H1 (cell line): ENCODE measurements around the gene IDH2. TPM values are rescaled to one million over a fixed set of nuclear protein-coding genes. Genes with fewer than 3 reads are reported as not detected.

Source experiments
- CTCF ChIA-PET: fragments of 300-600 bp; sonication (Branson Sonifier 250); formaldehyde crosslinking; loops from one replicate; lab custom pipeline; 2021; ENCODE audit not compliant: partially characterized antibody; lab: Charles Lee
- POLR2A ChIA-PET: fragments of 300-600 bp; sonication (Branson Sonifier 250); formaldehyde crosslinking; loops from one replicate; lab custom pipeline; 2021; ENCODE audit warnings: inconsistent platforms; ENCODE audit not compliant: partially characterized antibody; lab: Charles Lee
- DNase-seq, 2 experiments: peaks; one replicate each; pipeline versions ENCODE4 v3.0.0 to v3.0.0-alpha.2; 2010 to 2022; ENCODE audit warnings: low spot score in 2 of 2, low read depth in 1 of 2, mixed read lengths in 1 of 2
- FAIRE-seq: peaks from 2 replicates; lab custom pipeline; 2011; peaks lifted over from hg19 to GRCh38; lab: Jason Lieb, UNC
- H2AFZ ChIP-seq: 2 replicates; pipeline ENCODE4 v1.8.1; 2012; ENCODE audit warnings: low read length, inconsistent platforms
- H2AK5ac ChIP-seq: 2 replicates; pipeline ENCODE4 v1.6.1; 2013; ENCODE audit warnings: low read depth, low read length
- H2BK120ac ChIP-seq: replicated peaks from 2 replicates; pipeline ENCODE3; 2013; ENCODE audit warnings: low read depth, low read length, inconsistent platforms
- H2BK12ac ChIP-seq: 2 replicates; pipeline ENCODE4 v1.6.1; 2013; ENCODE audit warnings: low read depth, low read length
- H2BK15ac ChIP-seq: 2 replicates; pipeline ENCODE4 v1.6.1; 2013; ENCODE audit warnings: low read length
- H2BK20ac ChIP-seq: 2 replicates; pipeline ENCODE4 v1.6.1; 2013; ENCODE audit warnings: low read length
- H2BK5ac ChIP-seq: 2 replicates; pipeline ENCODE4 v1.6.1; 2013; ENCODE audit warnings: low read depth, low read length
- H3K14ac ChIP-seq: 2 replicates; pipeline ENCODE4 v1.6.1; 2013; ENCODE audit warnings: inconsistent platforms; ENCODE audit not compliant: insufficient read length
- H3K18ac ChIP-seq: 2 replicates; pipeline ENCODE4 v1.6.1; 2013; ENCODE audit warnings: low read length; ENCODE audit errors: extremely low read depth
- H3K23ac ChIP-seq: 2 replicates; pipeline ENCODE4 v1.6.1; 2013; ENCODE audit warnings: inconsistent platforms; ENCODE audit not compliant: insufficient read length
- H3K23me2 ChIP-seq: 2 replicates; pipeline ENCODE4 v1.6.1; 2013; ENCODE audit warnings: low read depth, low read length
- H3K27ac ChIP-seq: 2 replicates; pipeline ENCODE4 v1.6.1; 2011; ENCODE audit warnings: low read depth, low read length, inconsistent platforms
- H3K27me3 ChIP-seq, 4 experiments: replicated peaks in 1 of 4; 1 replicate in 1 of 4; 2 replicates in 3 of 4; pipeline versions ENCODE4 v1.6.1 to v1.8.1; 2011 to 2013; ENCODE audit warnings: low read length in 3 of 4, mild to moderate bottlenecking in 3 of 4, inconsistent platforms in 2 of 4, mixed read lengths in 2 of 4, moderate library complexity in 1 of 4; ENCODE audit not compliant: control insufficient read depth in 3 of 4, insufficient read depth in 3 of 4; ENCODE audit errors: extremely low read depth in 1 of 4
- H3K36me3 ChIP-seq, 4 experiments: 2 replicates each; pipeline versions ENCODE4 v1.6.1 to v1.8.1; 2011 to 2013; ENCODE audit warnings: mild to moderate bottlenecking in 4 of 4, low read length in 3 of 4, moderate library complexity in 2 of 4, control low read depth in 1 of 4, inconsistent platforms in 1 of 4; ENCODE audit not compliant: insufficient read depth in 4 of 4, control insufficient read depth in 2 of 4
- H3K4ac ChIP-seq: replicated peaks from 2 replicates; pipeline ENCODE3; 2013; ENCODE audit warnings: low read length, low read depth, mixed read lengths, inconsistent platforms; ENCODE audit not compliant: insufficient read length
- H3K4me1 ChIP-seq, 4 experiments: replicated peaks in 1 of 4; 1 replicate in 1 of 4; 2 replicates in 3 of 4; pipeline versions ENCODE4 v1.6.1 to v1.8.1; 2011 to 2013; ENCODE audit warnings: low read length in 3 of 4, inconsistent platforms in 2 of 4, mixed read lengths in 1 of 4; ENCODE audit not compliant: insufficient read depth in 4 of 4, control insufficient read depth in 3 of 4
- H3K4me2 ChIP-seq, 2 experiments: 2 replicates each; pipeline versions ENCODE4 v1.6.1 to v1.8.1; 2011 to 2013; ENCODE audit warnings: low read depth in 2 of 2, low read length in 2 of 2, control low read depth in 1 of 2, inconsistent platforms in 1 of 2, mild to moderate bottlenecking in 1 of 2; ENCODE audit not compliant: insufficient read depth in 1 of 2
- H3K4me3 ChIP-seq, 4 experiments: fragments of 200-600, 300-600 bp in 1 of 4; sonication (generic), shearing (Covaris generic), sonication (Bioruptor Twin) in 1 of 4; 2 replicates each; pipeline versions ENCODE4 v1.5.1 to v1.8.1; 2011 to 2016; ENCODE audit warnings: low read length in 4 of 4, low read depth in 3 of 4, control low read depth in 2 of 4, inconsistent platforms in 2 of 4, mild to moderate bottlenecking in 2 of 4, mixed read lengths in 1 of 4, moderate library complexity in 1 of 4; ENCODE audit not compliant: insufficient read depth in 2 of 4; ENCODE audit errors: extremely low read depth in 1 of 4
- H3K56ac ChIP-seq: replicated peaks from 2 replicates; pipeline ENCODE3; 2013; ENCODE audit warnings: low read depth, mild to moderate bottlenecking, mixed read lengths, low read length, inconsistent platforms; ENCODE audit not compliant: insufficient read length
- H3K79me1 ChIP-seq: 2 replicates; pipeline ENCODE4 v1.6.1; 2013; ENCODE audit warnings: low read depth, low read length, control low read depth
- H3K79me2 ChIP-seq, 2 experiments: 2 replicates each; pipeline versions ENCODE4 v1.6.1 to v1.8.1; 2012 to 2013; ENCODE audit warnings: low read length in 2 of 2, mild to moderate bottlenecking in 2 of 2, inconsistent platforms in 1 of 2; ENCODE audit not compliant: insufficient read depth in 2 of 2, control insufficient read depth in 1 of 2
- H3K9ac ChIP-seq, 4 experiments: replicated peaks in 1 of 4; 1 replicate in 1 of 4; 2 replicates in 3 of 4; pipeline versions ENCODE4 v1.6.1 to v1.8.1; 2011 to 2013; ENCODE audit warnings: low read depth in 3 of 4, low read length in 3 of 4, control low read depth in 2 of 4, mild to moderate bottlenecking in 2 of 4, moderate library complexity in 2 of 4, inconsistent platforms in 1 of 4; ENCODE audit errors: extremely low read depth in 1 of 4
- H3K9me3 ChIP-seq, 2 experiments: 2 replicates each; pipeline versions ENCODE4 v1.6.1 to v1.8.1; 2012 to 2013; ENCODE audit warnings: mild to moderate bottlenecking in 2 of 2, moderate library complexity in 2 of 2, control low read depth in 1 of 2, inconsistent platforms in 1 of 2, low read depth in 1 of 2, low read length in 1 of 2, mixed read lengths in 1 of 2; ENCODE audit not compliant: insufficient read depth in 2 of 2
- H4K20me1 ChIP-seq, 2 experiments: replicated peaks in 1 of 2; 2 replicates each; pipeline versions ENCODE3 to v1.8.1; 2011 to 2013; ENCODE audit warnings: inconsistent platforms in 2 of 2, low read length in 2 of 2, mild to moderate bottlenecking in 1 of 2; ENCODE audit not compliant: insufficient read depth in 2 of 2, control insufficient read depth in 1 of 2
- H4K5ac ChIP-seq: 2 replicates; pipeline ENCODE4 v1.6.1; 2013; ENCODE audit warnings: low read length, low read depth, mixed read lengths, inconsistent platforms; ENCODE audit not compliant: insufficient read length
- H4K8ac ChIP-seq: 2 replicates; pipeline ENCODE4 v1.8.0; 2013; ENCODE audit warnings: mild to moderate bottlenecking, moderate library complexity, low read length, inconsistent platforms; ENCODE audit not compliant: insufficient read depth; ENCODE audit errors: extremely low read depth
- H4K91ac ChIP-seq: replicated peaks from 2 replicates; pipeline ENCODE3; 2013; ENCODE audit warnings: low read length, mixed read lengths, inconsistent platforms; ENCODE audit not compliant: insufficient read length
- BRCA1 ChIP-seq: IDR thresholded peaks from 2 replicates; pipeline ENCODE4 v1.6.1; 2012; ENCODE audit warnings: low read depth, low read length, improper control_type of control experiment
- EGR1 ChIP-seq: IDR thresholded peaks from 2 replicates; pipeline ENCODE4 v1.6.1; 2011; ENCODE audit warnings: low read depth, low read length, borderline replicate concordance
- FOSL1 ChIP-seq: IDR thresholded peaks from 2 replicates; pipeline ENCODE4 v1.6.1; 2011; ENCODE audit warnings: mild to moderate bottlenecking, low read depth, low read length, moderate library complexity; ENCODE audit not compliant: insufficient read depth
- JUND ChIP-seq: IDR thresholded peaks from 2 replicates; pipeline ENCODE4 v1.6.1; 2011; ENCODE audit warnings: mild to moderate bottlenecking, improper control_type of control experiment, low read length
- NRF1 ChIP-seq: IDR thresholded peaks from 2 replicates; pipeline ENCODE4 v1.6.1; 2011; ENCODE audit warnings: mild to moderate bottlenecking, low read depth, low read length, improper control_type of control experiment
- POLR2A ChIP-seq, 2 experiments: IDR thresholded peaks; 1 replicate in 1 of 2; 2 replicates in 1 of 2; pipeline ENCODE4 v1.6.1; 2011; ENCODE audit warnings: low read depth in 2 of 2, low read length in 2 of 2, mild to moderate bottlenecking in 2 of 2; ENCODE audit errors: control extremely low read depth in 1 of 2
- POLR2AphosphoS5 ChIP-seq: IDR thresholded peaks from 2 replicates; pipeline ENCODE4 v1.6.1; 2011; ENCODE audit warnings: low read depth, low read length
- SAP30 ChIP-seq: fragments of 300-600 bp; sonication (generic); IDR thresholded peaks from 2 replicates; pipeline ENCODE4 v1.7.1; 2012; ENCODE audit warnings: low read length, moderate library complexity, mild to moderate bottlenecking, inconsistent platforms; ENCODE audit not compliant: insufficient read depth, insufficient replicate concordance
- WGBS, 2 experiments: shearing (Covaris generic) in 1 of 2; methylation state at CpG; one replicate each; pipeline versions ENCODE4 v1.1.6 to v1.1.7; 2013 to 2015; ENCODE audit warnings: low lambda C conversion rate in 2 of 2, mixed read lengths in 2 of 2, inconsistent platforms in 1 of 2, low coverage in 1 of 2, missing lambda C conversion rate in 1 of 2; ENCODE audit not compliant: insufficient replicate concordance in 2 of 2, insufficient coverage in 1 of 2, insufficient read length in 1 of 2; ENCODE audit errors: extremely low coverage in 1 of 2, missing lambda C conversion rate in 1 of 2; 5-methylcytosine and 5-hydroxymethylcytosine counted together
- polyA plus RNA-seq, 7 experiments: library from polyadenylated mRNA; depleted of rRNA in 3 of 7; stranded (reverse) in 5 of 7; unstranded in 2 of 7; fragments of >200 nt in 5 of 7; fragments of 200-250 nt in 2 of 7; gene quantifications; 1 replicate in 5 of 7; 2 replicates in 1 of 7; 4 replicates in 1 of 7; pipeline versions ENCODE4 v1.2.1 to v1.2.3, GENCODE V29; 2011 to 2013; ENCODE audit warnings: missing spikeins in 2 of 7, mixed read lengths in 2 of 7
- total RNA-seq: library from RNA; stranded (reverse); fragmentation: NEBNext Ultra II Directional; extraction: Animal tissue kit (Norgen Biotek cat#: 25700); gene quantifications from 2 replicates; pipeline ENCODE4 v1.2.1, GENCODE V29; 2021

IDH2 gene
- total and polyA plus RNA-seq, 2 of the 8 experiments (the other 6 are each of a cell fraction or from before 2014, with no cell fraction given), result 64.2 to 84.6 TPM

GRCh38 chr15:90046289-90046688, 56.0 kb downstream of the IDH2 start:
- Histone ChIP-seq H4K8ac (peak overlapping the region; percentile 73), H2AFZ (no peak overlapping the region), H3K9ac (no peak overlapping the region), H2BK15ac (0 out of 2 replicates have a peak overlapping the region, but pooled peaks have one; percentile 46), H3K4ac (no peak overlapping the region), H3K79me1 (peaks cover 16% of the 10 kb centered on the region), H4K5ac (no peak overlapping the region), H2BK5ac (peak overlapping the region; percentile 16; the same call in 1 of the 2 replicates), H3K4me1 (peaks cover 0 to 16% (median 3%) of the 10 kb centered on the region in 4 experiments; a peak in 3 of 7 replicates), H3K23me2 (no peaks in the 10 kb centered on the region), H2BK12ac (no peak overlapping the region), H3K27ac (no peak overlapping the region), H3K56ac (no peak overlapping the region), H3K4me3 (no peak overlapping the region), H3K23ac (no peak overlapping the region), H2BK20ac (no peak overlapping the region), H3K18ac (no peak overlapping the region), H2AK5ac (0 out of 2 replicates have a peak overlapping the region, but pooled peaks have one; percentile 49), H4K91ac (no peak overlapping the region), H3K14ac (no peak overlapping the region), H3K9me3 (no peaks in the 10 kb centered on the region), H2BK120ac (no peak overlapping the region), H4K20me1 (peaks cover 0 to 1% of the 10 kb centered on the region in 2 experiments), H3K4me2 (no peak overlapping the region), H3K27me3 (no peaks in the 10 kb centered on the region), H3K79me2 (no peaks in the 10 kb centered on the region; a peak in 1 of 4 replicates), H3K36me3 (no peaks in the 10 kb centered on the region)
- TF ChIP-seq POLR2AphosphoS5, result no peak
- no peak for TF ChIP-seq NRF1
- no peak for TF ChIP-seq BRCA1
- TF ChIP-seq EGR1, result no peak
- no peak for TF ChIP-seq SAP30
- no peak for TF ChIP-seq FOSL1
- TF ChIP-seq POLR2A (IDR thresholded peaks at IDR 0.05; ENCODE audit: control extremely low read depth in 1 of 2, low read depth in 2 of 2, low read length in 2 of 2), result no peak
- no peak for TF ChIP-seq JUND
- CTCF ChIA-PET, result interaction anchor here (1.0 to 3.2 kb wide), 6 partner anchors 14 to 105 kb away, joined by 3 to 13 read pairs (median 3); no protein-coding TSS in a partner anchor
- no peak for FAIRE-seq
- 81% methylated on average over 7 of the region's 7 CpGs; no CpG with 5 or more reads in 1 of the 2 experiments for WGBS, 2 experiments
- DNase-seq, result no peak
- POLR2A ChIA-PET, result interaction anchor here (1.0 kb wide), 1 partner anchor 8 kb away, joined by 3 read pairs; no protein-coding TSS in a partner anchor
